Endothelial cell of umbilical vein (primary cell): ENCODE data around the gene HELZ2. TPM values are rescaled to one million over a fixed set of nuclear protein-coding genes. Genes with fewer than 3 reads are reported as not detected.
A peak's percentile ranks its signal among the peaks of the same experiment; 100 is the strongest.

Experiments used
- BruUV-seq: library from RNA; stranded (reverse); fragments of 400-500 nt; replicated peaks from 2 replicates; lab custom pipeline; 2021; lab: Mats Ljungman, UMichigan
- CTCF ChIA-PET: fragments of 300-600, 350-600 bp; sonication (Branson Sonifier 250); formaldehyde crosslinking; loops from one replicate; lab custom pipeline; 2021; ENCODE audit warnings: antibody characterized with exemption, inconsistent platforms; lab: Charles Lee
- POLR2A ChIA-PET: fragments of 300-600, 350-600 bp; sonication (Branson Sonifier 250); formaldehyde crosslinking; loops from one replicate; lab custom pipeline; 2021; ENCODE audit warnings: antibody characterized with exemption, inconsistent platforms; lab: Charles Lee
- DNase-seq: peaks from one replicate; pipeline ENCODE4 v3.0.0-alpha.2; 2011; ENCODE audit warnings: low read depth, low spot score
- FAIRE-seq: peaks from 2 replicates; lab custom pipeline; 2011; peaks lifted over from hg19 to GRCh38; lab: Jason Lieb, UNC
- H2AFZ ChIP-seq: 2 replicates; pipeline ENCODE4 v1.6.0; 2012; ENCODE audit warnings: low read depth, low read length, control low read depth, inconsistent platforms
- H3K27ac ChIP-seq: 2 replicates; pipeline ENCODE4 v1.5.1; 2011; ENCODE audit warnings: low read depth, mild to moderate bottlenecking, control low read depth, low read length, moderate library complexity; ENCODE audit not compliant: insufficient read depth
- H3K27me3 ChIP-seq, 2 experiments: 2 replicates each; pipeline versions ENCODE4 v1.6.0 to v1.6.1; 2011; ENCODE audit warnings: low read length in 2 of 2, mixed read lengths in 1 of 2; ENCODE audit not compliant: control insufficient read depth in 2 of 2, insufficient read depth in 2 of 2
- H3K36me3 ChIP-seq, 2 experiments: 2 replicates in 1 of 2; 3 replicates in 1 of 2; pipeline ENCODE4 v1.5.1; 2011; ENCODE audit warnings: low read length in 2 of 2, mild to moderate bottlenecking in 1 of 2, moderate library complexity in 1 of 2; ENCODE audit not compliant: control insufficient read depth in 2 of 2, insufficient read depth in 2 of 2; ENCODE audit errors: extremely low read depth in 1 of 2
- H3K4me1 ChIP-seq: 3 replicates; pipeline ENCODE4 v1.5.1; 2011; ENCODE audit warnings: mild to moderate bottlenecking, low read length; ENCODE audit not compliant: control insufficient read depth, insufficient read depth; ENCODE audit errors: extremely low read depth
- H3K4me2 ChIP-seq: 2 replicates; pipeline ENCODE4 v1.6.1; 2011; ENCODE audit warnings: low read length, control low read depth, mixed read lengths; ENCODE audit not compliant: insufficient read depth
- H3K4me3 ChIP-seq, 3 experiments: fragments of 200-600 bp in 1 of 3; sonication (generic), shearing (Covaris generic) in 1 of 3; replicated peaks in 1 of 3; 2 replicates each; pipeline ENCODE4 v1.5.1; 2011 to 2016; ENCODE audit warnings: control low read depth in 3 of 3, low read length in 3 of 3, mild to moderate bottlenecking in 2 of 3, inconsistent platforms in 1 of 3, low read depth in 1 of 3, moderate library complexity in 1 of 3; ENCODE audit not compliant: insufficient read depth in 1 of 3
- H3K79me2 ChIP-seq: 2 replicates; pipeline ENCODE4 v1.6.0; 2012; ENCODE audit warnings: low read length, inconsistent platforms; ENCODE audit not compliant: control insufficient read depth, insufficient read depth
- H3K9ac ChIP-seq: replicated peaks from 2 replicates; pipeline ENCODE3; 2011; ENCODE audit warnings: low read length, control low read depth; ENCODE audit not compliant: insufficient read depth; ENCODE audit errors: extremely low read depth
- H3K9me1 ChIP-seq: replicated peaks from 3 replicates; pipeline ENCODE4 v1.6.0; 2011; ENCODE audit warnings: mild to moderate bottlenecking, low read length; ENCODE audit not compliant: control insufficient read depth, insufficient read depth; ENCODE audit errors: extremely low read depth
- H3K9me3 ChIP-seq: replicated peaks from 2 replicates; pipeline ENCODE4 v1.5.1; 2012; ENCODE audit warnings: low read length, inconsistent platforms; ENCODE audit not compliant: control insufficient read depth, insufficient read depth
- H4K20me1 ChIP-seq: replicated peaks from 2 replicates; pipeline ENCODE3; 2011; ENCODE audit warnings: mild to moderate bottlenecking, low read length; ENCODE audit not compliant: control insufficient read depth, insufficient read depth; ENCODE audit errors: extremely low read depth
- CTCF ChIP-seq, 2 donors: IDR thresholded peaks; 1 replicate in 1 of 2; 2 replicates in 1 of 2; pipeline ENCODE4 v1.5.1; 2011; ENCODE audit warnings: low read length in 2 of 2, mild to moderate bottlenecking in 2 of 2, moderate library complexity in 2 of 2, control low read depth in 1 of 2, inconsistent platforms in 1 of 2, low read depth in 1 of 2; ENCODE audit not compliant: insufficient read depth in 1 of 2; ENCODE audit errors: extremely low read depth in 1 of 2
- EZH2 ChIP-seq: IDR thresholded peaks from 2 replicates; pipeline ENCODE4 v1.6.1; 2012; ENCODE audit warnings: borderline replicate concordance, low read depth, mild to moderate bottlenecking, moderate library complexity, low read length, inconsistent platforms; ENCODE audit not compliant: severe bottlenecking
- FOS ChIP-seq: IDR thresholded peaks from 2 replicates; pipeline ENCODE4 v1.6.1; 2011; ENCODE audit warnings: mild to moderate bottlenecking, low read length, moderate library complexity, borderline replicate concordance; ENCODE audit not compliant: insufficient read depth
- GATA2 ChIP-seq: IDR thresholded peaks from 2 replicates; pipeline ENCODE4 v1.7.0; 2011; ENCODE audit warnings: low read depth, mild to moderate bottlenecking, moderate library complexity, mixed read lengths, low read length; ENCODE audit not compliant: insufficient read length, insufficient read depth
- JUN ChIP-seq: IDR thresholded peaks from 2 replicates; pipeline ENCODE4 v1.6.1; 2011; ENCODE audit warnings: borderline replicate concordance, low read depth; ENCODE audit not compliant: insufficient read length, insufficient read depth
- MAX ChIP-seq: IDR thresholded peaks from 2 replicates; pipeline ENCODE4 v1.6.1; 2011; ENCODE audit not compliant: insufficient read depth, insufficient read length
- MYC ChIP-seq: IDR thresholded peaks from one replicate; pipeline ENCODE4 v1.6.1; 2011; ENCODE audit warnings: mild to moderate bottlenecking, low read depth, low read length
- POLR2A ChIP-seq: IDR thresholded peaks from 2 replicates; pipeline ENCODE4 v1.6.1; 2012; ENCODE audit warnings: low read depth, mild to moderate bottlenecking, control low read depth, low read length
- POLR2AphosphoS5 ChIP-seq: IDR thresholded peaks from 2 replicates; pipeline ENCODE4 v1.6.1; 2012; ENCODE audit warnings: low read depth, mild to moderate bottlenecking, control low read depth, low read length, moderate library complexity; ENCODE audit not compliant: insufficient read depth
- dilution Hi-C: fragments of 300-500 bp; cut with MboI; formaldehyde crosslinking; loops from one replicate; pipeline ENCODE4 v1.15.0; 2019; ENCODE audit warnings: low sequenced_read_pairs; ENCODE audit not compliant: extremely low pct_ligation_motif_present
- intact Hi-C: fragments of 100-400 bp; cut with micrococcal nuclease; formaldehyde crosslinking; loops from one replicate; pipeline ENCODE4 v1.10.0; 2022
- polyA plus RNA-seq, 4 experiments: library from polyadenylated mRNA; depleted of rRNA in 3 of 4; stranded (reverse) in 3 of 4; unstranded in 1 of 4; fragments of >200 nt; gene quantifications; 2 replicates each; pipeline versions ENCODE4 v1.2.1 to v1.2.3, GENCODE V29; 2011 to 2012; ENCODE audit warnings: missing spikeins in 1 of 4
- total RNA-seq: library from RNA; stranded (reverse); gene quantifications from 2 replicates; pipeline ENCODE4 v1.2.3, GENCODE V29; 2021

The HELZ2 gene
- total and polyA plus RNA-seq, 2 donors (not counting 3 experiments of a cell fraction or from before 2014, with no cell fraction given): 10.6 to 33.2 TPM

GRCh38 chr20:63580796-63581461, 6.9 kb upstream of the HELZ2 start:
- ChIA-PET POLR2A (no interaction called here), CTCF (interaction anchor here (0.7 to 1.8 kb wide), 7 partner anchors 13 to 300 kb away, joined by 3 to 6 read pairs (median 3); no protein-coding TSS in a partner anchor)
- Histone ChIP-seq H3K9me1 (no peaks in the 10 kb centered on the region), H3K4me1 (no peaks in the 10 kb centered on the region), H4K20me1 (no peaks in the 10 kb centered on the region), H3K4me3 (no peak overlapping the region), H2AFZ (no peak overlapping the region), H3K36me3 (no peaks in the 10 kb centered on the region), H3K27me3 (no peaks in the 10 kb centered on the region), H3K79me2 (no peaks in the 10 kb centered on the region), H3K9me3 (no peaks in the 10 kb centered on the region), H3K4me2 (no peak overlapping the region), H3K9ac (no peak overlapping the region), H3K27ac (no peak overlapping the region)
- intact Hi-C loops (no loop called here), dilution Hi-C loops (no loop called here)
- TF ChIP-seq EZH2 (no peak), CTCF (IDR thresholded peaks at IDR 0.05; ENCODE audit: extremely low read depth in 1 of 2, insufficient read depth in 1 of 2, low read depth in 1 of 2, low read length in 2 of 2) (peak in 1 of 2 donors; percentile 34), MYC (no peak)
- DNase-seq (peak; percentile 28), FAIRE-seq (no peak)
- no TSS peak for BruUV-seq

- no peaks in the 10 kb centered on the region for H4K20me1 ChIP-seq
- H3K36me3 ChIP-seq: no peaks in the 10 kb centered on the region
- peaks cover 2% of the 10 kb centered on the region for H3K4me1 ChIP-seq
- DNase-seq (no peak), FAIRE-seq (no peak)
- no peak overlapping the region for H3K4me2 ChIP-seq
- no peak overlapping the region for H2AFZ ChIP-seq
- H3K9ac ChIP-seq: no peak overlapping the region
- intact Hi-C loops: no loop called here
- dilution Hi-C loops: no loop called here
- H3K9me3 ChIP-seq: no peaks in the 10 kb centered on the region
- H3K79me2 ChIP-seq: no peaks in the 10 kb centered on the region
- no peak overlapping the region for H3K27ac ChIP-seq
- BruUV-seq: no TSS peak
- no peak overlapping the region for H3K4me3 ChIP-seq
- TF ChIP-seq CTCF (IDR thresholded peaks at IDR 0.05; ENCODE audit: extremely low read depth in 1 of 2, insufficient read depth in 1 of 2, low read depth in 1 of 2, low read length in 2 of 2): no peak
- no peak for TF ChIP-seq MYC
- no peak for TF ChIP-seq MAX
- no peak for TF ChIP-seq JUN
- no peak for TF ChIP-seq POLR2A
- no peak for TF ChIP-seq EZH2
- TF ChIP-seq POLR2AphosphoS5: no peak
- no peak for TF ChIP-seq GATA2
- TF ChIP-seq FOS: no peak
- no peaks in the 10 kb centered on the region for H3K27me3 ChIP-seq
- ChIA-PET POLR2A (no interaction called here), CTCF (no interaction called here)
- no peaks in the 10 kb centered on the region for H3K9me1 ChIP-seq
Measured at GRCh38 chr20:63579017-63579694, 5.1 kb upstream of the HELZ2 start.
